ENCODE measurements around the gene DCDC2. TPM values are rescaled to one million over a fixed set of nuclear protein-coding genes. Genes with fewer than 3 reads are reported as not detected.

DCDC2 gene
- total and polyA plus RNA-seq, 2 donors from 2014 or later, result 22.1 to 110 TPM

DNA sequence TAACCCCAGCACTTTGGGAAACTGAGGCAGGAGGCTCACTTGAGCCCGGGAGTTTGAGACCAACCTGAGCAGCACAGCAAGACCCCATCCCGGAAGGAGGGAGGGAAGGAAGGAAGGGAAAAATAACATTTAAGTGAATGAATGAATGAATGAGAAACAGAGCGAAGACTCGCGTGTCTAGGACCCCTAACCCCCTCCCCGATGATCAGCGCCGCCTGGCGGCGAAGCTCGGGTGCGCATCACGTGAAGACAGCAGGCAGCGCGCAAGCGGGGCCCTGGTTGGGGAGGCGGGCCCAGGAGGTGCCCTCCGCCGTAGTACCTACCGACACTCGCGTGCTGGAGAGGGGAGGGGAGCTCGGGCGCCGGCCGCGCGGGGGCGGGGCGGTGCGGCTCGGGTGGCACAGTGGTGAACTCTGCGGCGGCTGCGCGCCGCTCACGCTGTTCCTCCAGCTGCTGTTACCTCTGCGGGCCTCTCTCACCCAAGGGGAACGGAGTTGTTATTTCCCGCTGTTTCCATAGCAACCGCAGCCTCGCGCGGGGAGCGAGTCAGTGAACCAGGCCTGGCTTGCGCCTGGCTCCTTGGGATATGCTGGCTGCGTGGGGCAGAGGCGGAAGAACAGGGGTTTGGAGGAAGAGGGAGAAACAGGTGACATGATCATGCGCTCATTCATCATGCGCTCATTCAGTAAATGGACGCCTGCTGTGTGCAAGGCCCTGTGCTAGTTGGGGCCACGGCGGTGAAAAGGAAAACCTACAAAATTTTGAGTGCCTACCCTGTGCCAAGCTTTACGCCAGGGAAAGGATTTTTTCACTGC, 2.0 kb upstream of the DCDC2 start:
- H3K9me3 ChIP-seq (ENCODE audit: control insufficient read depth in 2 of 3, insufficient read depth in 1 of 3, low read length in 3 of 3), result no peaks in the 10 kb centered on the region
- H3K4me1 ChIP-seq (ENCODE audit: control insufficient read depth in 2 of 3, insufficient read depth in 2 of 3, low read depth in 1 of 3, low read length in 3 of 3), result peaks cover 0 to 7% (median 5%) of the 10 kb centered on the region in 3 donors
- FAIRE-seq (no peak), DNase-seq (peak; percentile 97 to 99 (median 98))
- H3K27ac ChIP-seq (ENCODE audit: low read depth in 2 of 2, low read length in 2 of 2), result peak overlapping the region; percentile 80 to 84
- no peaks in the 10 kb centered on the region for H3K36me3 ChIP-seq (ENCODE audit: control insufficient read depth in 2 of 3, insufficient read depth in 3 of 3, low read length in 3 of 3)
- peak overlapping the region; percentile 12 to 74 (median 27) for H3K9ac ChIP-seq (ENCODE audit: low read length in 3 of 3)
- no peaks in the 10 kb centered on the region for H3K27me3 ChIP-seq (ENCODE audit: control insufficient read depth, insufficient read depth, low read length)
- intact Hi-C loops (cut with DNase I), result no loop called here
- TF ChIP-seq, protein P1, sequence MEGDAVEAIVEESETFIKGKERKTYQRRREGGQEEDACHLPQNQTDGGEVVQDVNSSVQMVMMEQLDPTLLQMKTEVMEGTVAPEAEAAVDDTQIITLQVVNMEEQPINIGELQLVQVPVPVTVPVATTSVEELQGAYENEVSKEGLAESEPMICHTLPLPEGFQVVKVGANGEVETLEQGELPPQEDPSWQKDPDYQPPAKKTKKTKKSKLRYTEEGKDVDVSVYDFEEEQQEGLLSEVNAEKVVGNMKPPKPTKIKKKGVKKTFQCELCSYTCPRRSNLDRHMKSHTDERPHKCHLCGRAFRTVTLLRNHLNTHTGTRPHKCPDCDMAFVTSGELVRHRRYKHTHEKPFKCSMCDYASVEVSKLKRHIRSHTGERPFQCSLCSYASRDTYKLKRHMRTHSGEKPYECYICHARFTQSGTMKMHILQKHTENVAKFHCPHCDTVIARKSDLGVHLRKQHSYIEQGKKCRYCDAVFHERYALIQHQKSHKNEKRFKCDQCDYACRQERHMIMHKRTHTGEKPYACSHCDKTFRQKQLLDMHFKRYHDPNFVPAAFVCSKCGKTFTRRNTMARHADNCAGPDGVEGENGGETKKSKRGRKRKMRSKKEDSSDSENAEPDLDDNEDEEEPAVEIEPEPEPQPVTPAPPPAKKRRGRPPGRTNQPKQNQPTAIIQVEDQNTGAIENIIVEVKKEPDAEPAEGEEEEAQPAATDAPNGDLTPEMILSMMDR (IDR thresholded peaks at IDR 0.05; ENCODE audit: borderline replicate concordance, extremely low read depth, insufficient read depth), result peak; percentile 62
- peak overlapping the region; percentile 53 to 69 (median 62) for H3K4me3 ChIP-seq (ENCODE audit: low read length in 3 of 3)

DNA sequence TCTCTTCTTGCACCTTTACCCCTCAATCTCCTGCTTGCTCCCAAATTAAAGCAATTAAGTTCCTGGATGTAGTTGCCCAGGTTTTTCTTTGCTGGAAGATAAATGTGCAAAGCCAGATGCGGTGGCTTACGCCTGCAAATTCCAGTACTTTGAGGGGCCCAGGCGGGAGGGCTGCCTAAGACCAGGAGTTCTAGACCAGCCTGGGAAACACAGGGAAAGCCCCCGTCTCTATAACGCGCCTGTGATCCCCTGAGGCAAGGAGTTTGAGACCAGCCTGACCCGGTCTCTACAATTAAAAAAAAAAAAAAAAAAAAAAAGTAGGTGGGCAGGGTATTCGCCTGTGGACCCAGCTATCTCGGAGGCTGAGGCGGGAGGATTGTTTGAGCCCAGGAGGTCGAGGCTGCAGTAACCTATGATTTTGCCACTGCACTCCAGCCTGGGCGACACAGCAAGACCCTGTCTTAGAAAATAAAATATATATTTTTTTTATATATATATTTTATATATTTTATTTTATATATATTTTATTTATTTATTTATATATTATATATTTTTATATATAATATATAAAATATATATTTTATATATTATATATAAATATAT, 461 bp upstream of the DCDC2 start:
- peak overlapping the region in 2 of 3 donors; percentile 70 to 79 for H3K9ac ChIP-seq (ENCODE audit: low read length in 3 of 3)
- FAIRE-seq, result no peak
- H3K4me1 ChIP-seq (ENCODE audit: control insufficient read depth in 2 of 3, insufficient read depth in 2 of 3, low read depth in 1 of 3, low read length in 3 of 3), result peaks cover 0 to 5% (median 5%) of the 10 kb centered on the region in 3 donors
- H3K9me3 ChIP-seq (ENCODE audit: control insufficient read depth in 2 of 3, insufficient read depth in 1 of 3, low read length in 3 of 3), result no peaks in the 10 kb centered on the region
- intact Hi-C loops (cut with DNase I), result no loop called here
- TF ChIP-seq, protein P1 (IDR thresholded peaks at IDR 0.05; ENCODE audit: borderline replicate concordance, extremely low read depth, insufficient read depth), result no peak
- DNase-seq, result peak in 3 of 5 donors; percentile 43 to 60 (median 49)
- peak overlapping the region; percentile 72 to 78 (median 76) for H3K4me3 ChIP-seq (ENCODE audit: low read length in 3 of 3)
- no peaks in the 10 kb centered on the region for H3K36me3 ChIP-seq (ENCODE audit: control insufficient read depth in 2 of 3, insufficient read depth in 3 of 3, low read length in 3 of 3)
- peak overlapping the region; percentile 73 to 89 for H3K27ac ChIP-seq (ENCODE audit: low read depth in 2 of 2, low read length in 2 of 2)
- H3K27me3 ChIP-seq (ENCODE audit: control insufficient read depth, insufficient read depth, low read length), result no peaks in the 10 kb centered on the region

DNA sequence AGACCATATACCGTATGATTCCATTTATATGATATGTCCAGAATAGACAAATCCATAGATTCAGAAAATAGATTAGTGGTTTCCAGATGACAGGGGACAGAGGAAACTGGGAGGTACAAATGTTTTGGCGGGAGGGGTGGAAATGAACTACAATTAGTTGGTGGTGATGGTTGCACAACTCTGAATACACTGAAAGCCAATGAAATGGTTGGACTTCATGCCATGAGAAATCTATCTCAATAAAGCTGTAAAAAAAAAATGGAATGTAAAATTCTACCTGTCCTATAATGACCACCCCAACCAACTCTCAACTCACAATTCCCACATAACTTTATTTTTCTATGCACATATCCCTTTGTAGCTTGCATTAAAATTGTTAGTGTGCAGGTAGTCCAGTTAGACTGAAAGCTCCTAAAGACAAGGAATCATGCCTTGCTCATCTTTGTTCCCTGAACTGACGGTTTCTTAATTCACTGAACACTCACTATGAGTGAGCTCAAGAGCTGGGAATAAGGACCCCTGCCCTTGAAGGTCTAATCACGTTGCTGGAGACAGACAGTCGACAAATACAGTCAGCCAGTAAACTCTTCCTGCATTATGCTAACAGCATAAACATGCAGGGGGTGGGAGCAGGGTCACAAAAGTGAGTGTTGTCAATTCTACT, 1.4 kb downstream of the DCDC2 start:
- Histone ChIP-seq H3K27me3 (ENCODE audit: control insufficient read depth, insufficient read depth, low read length) (no peaks in the 10 kb centered on the region), H3K9ac (ENCODE audit: low read length in 3 of 3) (peak overlapping the region; percentile 22 to 79 (median 70)), H3K36me3 (ENCODE audit: control insufficient read depth in 2 of 3, insufficient read depth in 3 of 3, low read length in 3 of 3) (no peaks in the 10 kb centered on the region), H3K9me3 (ENCODE audit: control insufficient read depth in 2 of 3, insufficient read depth in 1 of 3, low read length in 3 of 3) (no peaks in the 10 kb centered on the region), H3K4me3 (ENCODE audit: low read length in 3 of 3) (peak overlapping the region; percentile 72 to 78 (median 76)), H3K27ac (ENCODE audit: low read depth in 2 of 2, low read length in 2 of 2) (peak overlapping the region; percentile 33 to 73), H3K4me1 (ENCODE audit: control insufficient read depth in 2 of 3, insufficient read depth in 2 of 3, low read depth in 1 of 3, low read length in 3 of 3) (peaks cover 0 to 5% (median 5%) of the 10 kb centered on the region in 3 donors)
- TF ChIP-seq, protein P1 (IDR thresholded peaks at IDR 0.05; ENCODE audit: borderline replicate concordance, extremely low read depth, insufficient read depth), result no peak
- FAIRE-seq, result no peak
- DNase-seq, result peak in 1 of 5 donors; percentile 51
- intact Hi-C loops (cut with DNase I), result no loop called here

Data from kidney (tissue), 14 donors.